Upper lobe of left lung (tissue), 4 donors: ENCODE results near the gene TANGO2.

ENCODE experiments used
- CTCF ChIP-seq, 6 experiments: fragments of 450-650 bp in 4 of 6; fragments of 200-600 bp in 2 of 6; sonication (generic) in 2 of 6; IDR thresholded peaks; one replicate each; pipeline ENCODE4 v1.5.1; 2016 to 2019; ENCODE audit warnings: antibody characterized with exemption in 6 of 6
- EP300 ChIP-seq, 4 donors: sonication (generic); formaldehyde crosslinking; IDR thresholded peaks; one replicate each; pipeline ENCODE4 v1.5.1; 2017; ENCODE audit warnings: antibody characterized with exemption in 4 of 4, control low read depth in 2 of 4
- POLR2A ChIP-seq, 4 donors: fragments of 450-650 bp; IDR thresholded peaks; one replicate each; pipeline ENCODE4 v1.5.1; 2016 to 2017; ENCODE audit warnings: antibody characterized with exemption in 4 of 4, mild to moderate bottlenecking in 2 of 4
- POLR2AphosphoS5 ChIP-seq, 2 donors: sonication (generic); formaldehyde crosslinking; IDR thresholded peaks; one replicate each; pipeline ENCODE4 v1.5.1; 2017; ENCODE audit warnings: antibody characterized with exemption in 2 of 2

GRCh38 chr22:20069331-20070042 is 48.6 kb downstream of the TANGO2 start:
- TF ChIP-seq POLR2A (IDR thresholded peaks at IDR 0.05) (no peak), CTCF (IDR thresholded peaks at IDR 0.05) (no peak), POLR2AphosphoS5 (IDR thresholded peaks at IDR 0.05) (no peak), EP300 (IDR thresholded peaks at IDR 0.05) (no peak)
